Calu3 (cell line): ENCODE data around the gene IGFLR1. TPM values are rescaled to one million over a fixed set of nuclear protein-coding genes. Genes with fewer than 3 reads are reported as not detected.
"Not testable (repeated sequence)": the region's sequence is repeated elsewhere in the genome, so short reads cannot be mapped to it uniquely, and the experiment has no call there.

Source experiments
- BruUV-seq: library from RNA; stranded (reverse); fragments of 400-500 nt; replicated peaks from 2 replicates; lab custom pipeline; 2021; lab: Mats Ljungman, UMichigan
- CTCF ChIA-PET: fragments of 300-600 bp; sonication (Branson Sonifier 250); formaldehyde crosslinking; loops from one replicate; lab custom pipeline; 2022; ENCODE audit warnings: antibody characterized with exemption; lab: Charles Lee
- DNase-seq: peaks from one replicate; pipeline ENCODE4 v3.0.0; 2022
- H3K27ac Mint-ChIP-seq: one replicate; pipeline ENCODE4 v1.8.0; 2022; ENCODE audit warnings: mixed read lengths; ENCODE audit not compliant: unreplicated experiment
- H3K27me3 Mint-ChIP-seq: one replicate; pipeline ENCODE4 v1.8.0; 2022; ENCODE audit warnings: mixed read lengths; ENCODE audit not compliant: unreplicated experiment
- H3K36me3 Mint-ChIP-seq: one replicate; pipeline ENCODE4 v1.8.0; 2022; ENCODE audit warnings: mild to moderate bottlenecking, moderate library complexity, mixed read lengths; ENCODE audit not compliant: insufficient read depth, unreplicated experiment
- H3K4me1 Mint-ChIP-seq: one replicate; pipeline ENCODE4 v1.8.0; 2022; ENCODE audit warnings: mild to moderate bottlenecking, low read depth, mixed read lengths; ENCODE audit not compliant: unreplicated experiment
- H3K4me3 Mint-ChIP-seq: one replicate; pipeline ENCODE4 v1.8.0; 2022; ENCODE audit warnings: mild to moderate bottlenecking, low read depth, moderate library complexity, mixed read lengths; ENCODE audit not compliant: unreplicated experiment
- H3K9me3 Mint-ChIP-seq: one replicate; pipeline ENCODE4 v1.8.0; 2022; ENCODE audit warnings: low read depth, mixed read lengths; ENCODE audit not compliant: unreplicated experiment
- CTCF ChIP-seq: fragments of 200-600 bp; IDR thresholded peaks from one replicate; pipeline ENCODE4 v1.8.0; 2022; ENCODE audit warnings: antibody characterized with exemption; ENCODE audit not compliant: unreplicated experiment
- intact Hi-C: fragments of 100-400 bp; cut with micrococcal nuclease; formaldehyde crosslinking; loops from one replicate; pipeline ENCODE4 v1.10.0; 2022; ENCODE audit not compliant: unreplicated experiment
- total RNA-seq: library from RNA; stranded (reverse); gene quantifications from 2 replicates; pipeline ENCODE4 v1.2.3, GENCODE V29; 2022

IGFLR1 gene
- total RNA-seq, 1 experiment from 2014 or later: 9.2 TPM

- TF ChIP-seq CTCF: no peak
- H3K27me3 Mint-ChIP-seq: no peaks in the 10 kb centered on the region
- BruUV-seq: no TSS peak
- CTCF ChIA-PET: no interaction called here
- no peaks in the 10 kb centered on the region for H3K9me3 Mint-ChIP-seq
- intact Hi-C loops: no loop called here
- no peak overlapping the region for H3K4me3 Mint-ChIP-seq
- DNase-seq: no peak
- H3K36me3 Mint-ChIP-seq: no peaks in the 10 kb centered on the region
- no peak overlapping the region for H3K27ac Mint-ChIP-seq
- H3K4me1 Mint-ChIP-seq: peaks cover 8% of the 10 kb centered on the region
Measured at GRCh38 chr19:35695895-35696422, 46.3 kb downstream of the IGFLR1 start.

- DNase-seq: peak; percentile 94
- Mint-ChIP-seq H3K4me1 (peaks cover 8% of the 10 kb centered on the region), H3K4me3 (no peak overlapping the region), H3K36me3 (no peaks in the 10 kb centered on the region), H3K27ac (no peak overlapping the region), H3K9me3 (no peaks in the 10 kb centered on the region), H3K27me3 (no peaks in the 10 kb centered on the region)
- no TSS peak for BruUV-seq
- peak; percentile 99 for TF ChIP-seq CTCF
- CTCF ChIA-PET: interaction anchor here (0.6 to 1.2 kb wide), 5 partner anchors 8 to 129 kb away, joined by 3 to 7 read pairs (median 4); no protein-coding TSS in a partner anchor
- intact Hi-C loops: loop anchor here (1.0 to 5.0 kb wide), 4 partner anchors 23 to 237 kb away; no protein-coding TSS in a partner anchor
Measured at GRCh38 chr19:35693835-35694599, 48.2 kb downstream of the IGFLR1 start.

DNA sequence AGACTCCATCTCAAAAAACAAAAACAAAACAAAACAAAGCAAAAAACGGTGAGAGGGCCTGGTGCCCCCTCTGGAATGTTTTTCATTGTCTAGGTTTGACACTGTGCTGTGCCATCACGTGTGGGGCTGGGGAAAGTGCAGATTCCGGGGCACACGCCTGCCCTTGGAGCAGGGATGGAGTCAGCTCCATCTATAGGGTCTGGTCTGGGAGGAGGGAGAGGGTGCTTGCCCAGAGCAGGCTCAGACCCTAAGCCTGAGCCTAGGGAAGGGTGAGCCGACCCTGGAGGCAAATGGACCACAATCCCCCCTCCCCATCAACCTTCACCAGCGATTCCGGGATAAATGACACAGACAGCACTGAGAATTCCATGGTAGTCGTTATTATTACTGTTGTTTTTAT lies 48.8 kb downstream of the IGFLR1 start:
- no TSS peak for BruUV-seq
- Mint-ChIP-seq H3K4me3 (no peak overlapping the region), H3K27ac (no peak overlapping the region), H3K4me1 (peaks cover 8% of the 10 kb centered on the region), H3K27me3 (no peaks in the 10 kb centered on the region), H3K36me3 (no peaks in the 10 kb centered on the region), H3K9me3 (no peaks in the 10 kb centered on the region)
- TF ChIP-seq CTCF: no peak
- CTCF ChIA-PET: interaction anchor here (0.9 to 1.2 kb wide), 2 partner anchors 18 to 137 kb away, joined by 3 to 6 read pairs; no protein-coding TSS in a partner anchor
- intact Hi-C loops: loop anchor here (1.0 to 5.0 kb wide), 3 partner anchors 124 to 238 kb away; no protein-coding TSS in a partner anchor
- no peak for DNase-seq

- no peak for TF ChIP-seq CTCF
- CTCF ChIA-PET: interaction anchor here (0.7 to 1.0 kb wide), 5 partner anchors 10 to 518 kb away, joined by 3 to 5 read pairs (median 4); partner anchors contain the start of gene KMT2B
- Mint-ChIP-seq H3K27me3 (no peaks in the 10 kb centered on the region), H3K36me3 (no peaks in the 10 kb centered on the region), H3K9me3 (no peaks in the 10 kb centered on the region), H3K4me1 (peaks cover 8% of the 10 kb centered on the region), H3K27ac (no peak overlapping the region), H3K4me3 (peak overlapping the region; percentile 9)
- BruUV-seq: no TSS peak
- intact Hi-C loops: loop anchor here (2.0 to 5.0 kb wide), 2 partner anchors 125 to 137 kb away; no protein-coding TSS in a partner anchor
- peak; percentile 70 for DNase-seq
Measured at GRCh38 chr19:35692010-35692409, 50.2 kb downstream of the IGFLR1 start.

GRCh38 chr19:35691106-35691505 lies 51.1 kb downstream of the IGFLR1 start:
- H3K4me3 Mint-ChIP-seq, H3K4me1 Mint-ChIP-seq, H3K36me3 Mint-ChIP-seq, H3K27me3 Mint-ChIP-seq, H3K9me3 Mint-ChIP-seq, H3K27ac Mint-ChIP-seq, DNase-seq, BruUV-seq, CTCF ChIA-PET: not testable (repeated sequence)
- intact Hi-C loops: loop anchor here (5.0 kb wide), 1 partner anchor 126 kb away; no protein-coding TSS in a partner anchor
